Endodermal cell (in vitro differentiated cells): ENCODE measurements around the gene PPP2R5C. TPM values are rescaled to one million over a fixed set of nuclear protein-coding genes. Genes with fewer than 3 reads are reported as not detected.

ENCODE experiments used
- DNase-seq: peaks from one replicate; pipeline ENCODE4 v3.0.0-alpha.2; 2017
- H3K27ac ChIP-seq: 2 replicates; pipeline ENCODE4 v1.5.1; 2013; ENCODE audit warnings: mild to moderate bottlenecking, low read depth, low read length, moderate library complexity
- H3K27me3 ChIP-seq: 2 replicates; pipeline ENCODE4 v1.6.1; 2013; ENCODE audit warnings: mild to moderate bottlenecking, low read length, moderate library complexity; ENCODE audit not compliant: insufficient read depth, control insufficient read depth, poor library complexity, severe bottlenecking
- H3K36me3 ChIP-seq: 2 replicates; pipeline ENCODE4 v1.7.0; 2013; ENCODE audit warnings: mild to moderate bottlenecking, low read length, moderate library complexity; ENCODE audit not compliant: control insufficient read depth, insufficient read depth
- H3K4me1 ChIP-seq: one replicate; pipeline ENCODE4 v1.7.0; 2013; ENCODE audit warnings: low read length; ENCODE audit not compliant: control insufficient read depth, insufficient read depth
- H3K4me3 ChIP-seq: 2 replicates; pipeline ENCODE4 v1.5.1; 2013; ENCODE audit warnings: mild to moderate bottlenecking, low read length, moderate library complexity
- H3K9ac ChIP-seq: 2 replicates; pipeline ENCODE4 v1.6.1; 2013; ENCODE audit warnings: mild to moderate bottlenecking, low read length, moderate library complexity; ENCODE audit not compliant: poor library complexity, severe bottlenecking; ENCODE audit errors: extremely low read depth
- H3K9me3 ChIP-seq: 2 replicates; pipeline ENCODE4 v1.6.1; 2013; ENCODE audit warnings: mild to moderate bottlenecking, low read length, moderate library complexity; ENCODE audit not compliant: control insufficient read depth
- H3K27ac Mint-ChIP-seq: 2 replicates; pipeline ENCODE4 v1.8.0; 2020; ENCODE audit warnings: mixed read lengths
- H3K27me3 Mint-ChIP-seq: 2 replicates; pipeline ENCODE4 v1.8.0; 2021; ENCODE audit warnings: mild to moderate bottlenecking, mixed read lengths; ENCODE audit not compliant: insufficient read depth
- H3K36me3 Mint-ChIP-seq: 2 replicates; pipeline ENCODE4 v1.8.0; 2020; ENCODE audit warnings: low read depth, mixed read lengths
- H3K4me1 Mint-ChIP-seq: 2 replicates; pipeline ENCODE4 v1.8.0; 2020; ENCODE audit warnings: mixed read lengths
- H3K4me3 Mint-ChIP-seq: 2 replicates; pipeline ENCODE4 v1.8.0; 2020; ENCODE audit warnings: mild to moderate bottlenecking, moderate library complexity, mixed read lengths
- H3K9me3 Mint-ChIP-seq: 2 replicates; pipeline ENCODE4 v1.8.0; 2020; ENCODE audit warnings: mild to moderate bottlenecking, mixed read lengths
- WGBS, 2 experiments: methylation state at CpG; one replicate each; pipeline versions ENCODE4 v1.1.5 to v1.1.7; 2013; ENCODE audit warnings: missing lambda C conversion rate in 2 of 2, mixed read lengths in 1 of 2; ENCODE audit not compliant: insufficient coverage in 1 of 2, insufficient read length in 1 of 2; 5-methylcytosine and 5-hydroxymethylcytosine counted together
- total RNA-seq, 2 donors: library from RNA; stranded (reverse); fragmentation: NEBNext Ultra II Directional in 1 of 2; extraction: Animal tissue kit (Norgen Biotek cat#: 25700) in 1 of 2; gene quantifications; 2 replicates in 1 of 2; 3 replicates in 1 of 2; pipeline ENCODE4 v1.2.1, GENCODE V29; 2021
- TF ChIP-seq, protein P1 (sequence below): fragments of 200-600 bp; sonication (generic); conservative IDR thresholded peaks from 2 replicates; pipeline ENCODE4 v1.5.0; 2021; ENCODE audit warnings: antibody characterized with exemption, mild to moderate bottlenecking

PPP2R5C gene
- total RNA-seq, 2 donors from 2014 or later: 116 to 117 TPM

GRCh38 chr14:101929946-101930345 is 168.4 kb downstream of the PPP2R5C start:
- no peak overlapping the region for H3K4me3 ChIP-seq
- H3K27ac ChIP-seq: no peak overlapping the region
- Mint-ChIP-seq H3K9me3 (no peaks in the 10 kb centered on the region), H3K27ac (no peak overlapping the region), H3K36me3 (peaks cover 12% of the 10 kb centered on the region), H3K4me3 (no peak overlapping the region), H3K27me3 (peaks cover 14% of the 10 kb centered on the region), H3K4me1 (peaks cover 4% of the 10 kb centered on the region)
- H3K9me3 ChIP-seq: no peaks in the 10 kb centered on the region
- no peak overlapping the region for H3K9ac ChIP-seq
- 94 to 96% methylated on average over 4 to 9 of the region's 9 CpGs for WGBS, 2 experiments
- H3K4me1 ChIP-seq: no peaks in the 10 kb centered on the region
- H3K36me3 ChIP-seq: peaks cover 10% of the 10 kb centered on the region
- H3K27me3 ChIP-seq: no peaks in the 10 kb centered on the region
- TF ChIP-seq, protein P1, sequence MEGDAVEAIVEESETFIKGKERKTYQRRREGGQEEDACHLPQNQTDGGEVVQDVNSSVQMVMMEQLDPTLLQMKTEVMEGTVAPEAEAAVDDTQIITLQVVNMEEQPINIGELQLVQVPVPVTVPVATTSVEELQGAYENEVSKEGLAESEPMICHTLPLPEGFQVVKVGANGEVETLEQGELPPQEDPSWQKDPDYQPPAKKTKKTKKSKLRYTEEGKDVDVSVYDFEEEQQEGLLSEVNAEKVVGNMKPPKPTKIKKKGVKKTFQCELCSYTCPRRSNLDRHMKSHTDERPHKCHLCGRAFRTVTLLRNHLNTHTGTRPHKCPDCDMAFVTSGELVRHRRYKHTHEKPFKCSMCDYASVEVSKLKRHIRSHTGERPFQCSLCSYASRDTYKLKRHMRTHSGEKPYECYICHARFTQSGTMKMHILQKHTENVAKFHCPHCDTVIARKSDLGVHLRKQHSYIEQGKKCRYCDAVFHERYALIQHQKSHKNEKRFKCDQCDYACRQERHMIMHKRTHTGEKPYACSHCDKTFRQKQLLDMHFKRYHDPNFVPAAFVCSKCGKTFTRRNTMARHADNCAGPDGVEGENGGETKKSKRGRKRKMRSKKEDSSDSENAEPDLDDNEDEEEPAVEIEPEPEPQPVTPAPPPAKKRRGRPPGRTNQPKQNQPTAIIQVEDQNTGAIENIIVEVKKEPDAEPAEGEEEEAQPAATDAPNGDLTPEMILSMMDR: no peak
- DNase-seq: no peak

GRCh38 chr14:101932673-101933072 is 171.2 kb downstream of the PPP2R5C start:
- Histone ChIP-seq H3K27ac (no peak overlapping the region), H3K27me3 (no peaks in the 10 kb centered on the region), H3K36me3 (no peaks in the 10 kb centered on the region), H3K9ac (no peak overlapping the region), H3K9me3 (no peaks in the 10 kb centered on the region), H3K4me3 (no peak overlapping the region), H3K4me1 (no peaks in the 10 kb centered on the region)
- WGBS, 2 experiments: 90% methylated on average over 7 of the region's 7 CpGs
- Mint-ChIP-seq H3K4me1 (peaks cover 4% of the 10 kb centered on the region), H3K4me3 (no peak overlapping the region), H3K9me3 (no peaks in the 10 kb centered on the region), H3K27me3 (peaks cover 36% of the 10 kb centered on the region), H3K27ac (no peak overlapping the region), H3K36me3 (peaks cover 6% of the 10 kb centered on the region)
- TF ChIP-seq, protein P1: no peak
- DNase-seq: no peak

DNA sequence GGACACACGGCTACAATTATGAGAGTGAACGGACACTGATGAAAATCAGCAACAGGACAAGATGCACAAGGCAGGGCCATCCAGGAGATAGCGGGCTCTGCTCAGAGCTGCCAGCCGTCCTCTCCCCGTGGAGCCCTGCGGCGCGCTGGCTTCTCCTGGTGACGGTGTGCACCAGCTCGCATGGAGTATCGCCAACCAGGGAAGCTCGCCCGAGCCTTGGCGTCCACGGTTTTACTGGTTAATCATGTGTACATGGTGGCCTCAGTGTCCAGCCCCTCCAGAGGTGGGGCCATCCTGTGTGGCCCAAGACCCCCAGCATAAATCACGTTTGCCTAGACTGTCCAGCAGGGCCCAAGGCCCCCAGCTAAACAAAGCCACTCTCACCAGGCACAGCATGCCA is 171.7 kb downstream of the PPP2R5C start:
- Histone ChIP-seq H3K9me3 (no peaks in the 10 kb centered on the region), H3K36me3 (no peaks in the 10 kb centered on the region), H3K4me1 (no peaks in the 10 kb centered on the region), H3K27ac (no peak overlapping the region), H3K9ac (no peak overlapping the region), H3K27me3 (peaks cover under 1% of the 10 kb centered on the region), H3K4me3 (no peak overlapping the region)
- no peak overlapping the region for H3K27ac Mint-ChIP-seq
- TF ChIP-seq, protein P1: no peak
- peaks cover 6% of the 10 kb centered on the region for H3K36me3 Mint-ChIP-seq
- H3K27me3 Mint-ChIP-seq: peaks cover 42% of the 10 kb centered on the region
- DNase-seq: no peak
- H3K9me3 Mint-ChIP-seq: no peaks in the 10 kb centered on the region
- H3K4me3 Mint-ChIP-seq: no peak overlapping the region
- 92 to 97% methylated on average over 9 to 16 of the region's 16 CpGs for WGBS, 2 experiments
- peaks cover 4% of the 10 kb centered on the region for H3K4me1 Mint-ChIP-seq
